ENCODE data around the gene MOB2.

The MOB2 gene

DNA sequence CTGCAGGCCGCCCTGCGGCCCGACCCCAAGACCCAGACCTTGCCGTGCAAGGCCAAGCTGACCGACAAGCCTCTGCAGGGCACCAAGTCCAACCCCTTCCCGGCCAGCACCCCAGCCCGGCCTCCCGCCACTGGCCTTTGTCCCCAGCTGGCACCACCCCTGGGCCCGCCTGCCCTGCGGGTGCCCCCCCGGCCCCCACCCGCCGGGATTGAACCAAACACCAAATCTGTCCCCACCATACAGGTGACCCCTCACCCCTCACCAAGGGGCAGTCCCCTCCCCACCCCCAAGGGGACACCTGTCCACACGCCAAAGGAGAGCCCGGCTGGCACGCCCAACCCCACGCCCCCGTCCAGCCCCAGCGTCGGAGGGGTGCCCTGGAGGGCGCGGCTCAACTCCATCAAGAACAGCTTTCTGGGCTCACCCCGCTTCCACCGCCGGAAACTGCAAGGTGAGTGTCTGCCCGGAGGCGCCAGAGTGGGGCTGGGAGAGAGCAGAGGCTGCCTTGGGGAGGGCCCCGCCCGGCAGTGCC, 36.2 kb downstream of the MOB2 start:
- Histone ChIP-seq H3K4me3 (IDR thresholded peaks at IDR 0.05; ENCODE audit: insufficient read depth, low read depth, low read length) (no peak overlapping the region), H3K36me3 (ENCODE audit: insufficient read depth) (no peaks in the 10 kb centered on the region), H3K4me1 (ENCODE audit: low read depth, poor library complexity, severe bottlenecking) (no peaks in the 10 kb centered on the region), H3K4me2 (no peak overlapping the region), H3K27ac (no peak overlapping the region), H3K27me3 (ENCODE audit: insufficient read depth, low read depth) (peaks cover 70% of the 10 kb centered on the region), H2AFZ (ENCODE audit: low read depth) (no peak overlapping the region), H4K20me1 (ENCODE audit: insufficient read depth) (no peaks in the 10 kb centered on the region), H3K79me2 (ENCODE audit: insufficient read depth, low read depth) (no peaks in the 10 kb centered on the region), H3K9ac (no peak overlapping the region)
- TF ChIP-seq CTCF (conservative IDR thresholded peaks at IDR 0.05; ENCODE audit: low read depth, low read length), result no peak

GRCh38 chr11:1449490-1450243, 36.9 kb downstream of the MOB2 start:
- no peak overlapping the region for H3K4me2 ChIP-seq
- no peak overlapping the region for H3K4me3 ChIP-seq (IDR thresholded peaks at IDR 0.05; ENCODE audit: insufficient read depth, low read depth, low read length)
- H4K20me1 ChIP-seq (ENCODE audit: insufficient read depth), result no peaks in the 10 kb centered on the region
- no peak overlapping the region for H3K9ac ChIP-seq
- no peaks in the 10 kb centered on the region for H3K79me2 ChIP-seq (ENCODE audit: insufficient read depth, low read depth)
- no peaks in the 10 kb centered on the region for H3K4me1 ChIP-seq (ENCODE audit: low read depth, poor library complexity, severe bottlenecking)
- no peak overlapping the region for H2AFZ ChIP-seq (ENCODE audit: low read depth)
- no peak overlapping the region for H3K27ac ChIP-seq
- H3K36me3 ChIP-seq (ENCODE audit: insufficient read depth), result no peaks in the 10 kb centered on the region
- peaks cover 70% of the 10 kb centered on the region for H3K27me3 ChIP-seq (ENCODE audit: insufficient read depth, low read depth)
- no peak for TF ChIP-seq CTCF (conservative IDR thresholded peaks at IDR 0.05; ENCODE audit: low read depth, low read length)

DNA sequence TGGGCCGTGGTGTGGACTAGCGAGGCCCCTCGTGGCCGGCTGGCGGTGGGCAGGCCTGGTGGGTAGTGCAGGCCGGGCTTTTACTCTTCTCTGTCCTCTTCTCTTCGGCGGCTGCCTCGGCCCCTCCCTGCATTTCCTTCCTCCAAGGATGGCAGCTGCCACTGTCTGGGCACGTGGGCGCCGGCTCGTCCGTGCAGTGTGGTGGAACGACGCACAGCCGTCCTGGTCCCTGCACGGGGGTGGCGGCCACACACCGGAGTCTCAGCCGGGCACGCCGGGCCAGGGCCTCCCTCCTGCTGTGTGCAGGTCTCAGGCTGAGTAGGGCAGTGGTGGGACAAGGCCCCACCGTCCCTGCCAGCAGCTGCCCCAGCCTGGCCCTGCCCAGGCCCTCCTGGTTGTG, 37.7 kb downstream of the MOB2 start:
- H3K27ac ChIP-seq, result no peak overlapping the region
- no peak overlapping the region for H3K4me2 ChIP-seq
- H3K9ac ChIP-seq, result no peak overlapping the region
- no peaks in the 10 kb centered on the region for H3K79me2 ChIP-seq (ENCODE audit: insufficient read depth, low read depth)
- H3K4me1 ChIP-seq (ENCODE audit: low read depth, poor library complexity, severe bottlenecking), result no peaks in the 10 kb centered on the region
- no peak overlapping the region for H3K4me3 ChIP-seq (IDR thresholded peaks at IDR 0.05; ENCODE audit: insufficient read depth, low read depth, low read length)
- H4K20me1 ChIP-seq (ENCODE audit: insufficient read depth), result no peaks in the 10 kb centered on the region
- H2AFZ ChIP-seq (ENCODE audit: low read depth), result no peak overlapping the region
- peaks cover 64% of the 10 kb centered on the region for H3K27me3 ChIP-seq (ENCODE audit: insufficient read depth, low read depth)
- TF ChIP-seq CTCF (conservative IDR thresholded peaks at IDR 0.05; ENCODE audit: low read depth, low read length), result no peak
- no peaks in the 10 kb centered on the region for H3K36me3 ChIP-seq (ENCODE audit: insufficient read depth)

GRCh38 chr11:1447845-1448825, 38.4 kb downstream of the MOB2 start:
- TF ChIP-seq CTCF (conservative IDR thresholded peaks at IDR 0.05; ENCODE audit: low read depth, low read length), result no peak
- H3K9ac ChIP-seq, result no peak overlapping the region

More at GRCh38 chr11:1447845-1448825, 38.4 kb downstream of the MOB2 start:
- Histone ChIP-seq H3K27ac (no peak overlapping the region), H3K4me2 (no peak overlapping the region), H3K36me3 (ENCODE audit: insufficient read depth) (no peaks in the 10 kb centered on the region), H3K4me1 (ENCODE audit: low read depth, poor library complexity, severe bottlenecking) (no peaks in the 10 kb centered on the region), H3K4me3 (IDR thresholded peaks at IDR 0.05; ENCODE audit: insufficient read depth, low read depth, low read length) (no peak overlapping the region), H2AFZ (ENCODE audit: low read depth) (no peak overlapping the region), H3K27me3 (ENCODE audit: insufficient read depth, low read depth) (peaks cover 58% of the 10 kb centered on the region), H4K20me1 (ENCODE audit: insufficient read depth) (no peaks in the 10 kb centered on the region), H3K79me2 (ENCODE audit: insufficient read depth, low read depth) (no peaks in the 10 kb centered on the region)
